C4-2B (cell line): ENCODE results near the gene FRMD8.

Experiments
- CTCF ChIP-seq: fragments of 450-650 bp; conservative IDR thresholded peaks from 2 replicates; pipeline ENCODE4 v1.5.1; 2017; ENCODE audit warnings: mild to moderate bottlenecking
- ZFX ChIP-seq: fragments of 450-650 bp; IDR thresholded peaks from 2 replicates; pipeline ENCODE4 v1.6.1; 2017

GRCh38 chr11:65424205-65425104 is 38.0 kb downstream of the FRMD8 start:
- TF ChIP-seq CTCF (no peak), ZFX (no peak)
